Measurements from ENCODE around the gene MAN1B1.

MAN1B1 gene

GRCh38 chr9:137069508-137070091 is 17.2 kb upstream of the MAN1B1 start:
- no peak for DNase-seq

GRCh38 chr9:137070201-137070905 is 16.4 kb upstream of the MAN1B1 start, which contains the start of gene SAPCD2:
SAPCD2 (minus strand) TSS chr9:137070557; CDS start chr9:137070460, 97 bp downstream.
- DNase-seq = no peak

GRCh38 chr9:137070906-137071275 is 15.9 kb upstream of the MAN1B1 start:
- DNase-seq = no peak

GRCh38 chr9:137071282-137071681 is 15.5 kb upstream of the MAN1B1 start:
- DNase-seq = no peak

- DNase-seq = no peak
Observed at GRCh38 chr9:137073992-137074399, 12.8 kb upstream of the MAN1B1 start.

- no peak for DNase-seq
Observed at GRCh38 chr9:137074657-137075274, 12.0 kb upstream of the MAN1B1 start.

GRCh38 chr9:137075275-137075775 is 11.5 kb upstream of the MAN1B1 start:
- no peak for DNase-seq

- DNase-seq = no peak
Observed at GRCh38 chr9:137076636-137077009, 10.2 kb upstream of the MAN1B1 start.

- DNase-seq = no peak
Observed at GRCh38 chr9:137077010-137077747, 9.6 kb upstream of the MAN1B1 start, which contains the start of gene UAP1L1. UAP1L1 (plus strand) TSS chr9:137077517; CDS start chr9:137077533, 16 bp downstream.

GRCh38 chr9:137077758-137078693 is 8.8 kb upstream of the MAN1B1 start:
- DNase-seq = no peak

- no peak for DNase-seq
Observed at GRCh38 chr9:137078701-137079400, 7.9 kb upstream of the MAN1B1 start.

- DNase-seq = no peak
Observed at GRCh38 chr9:137079401-137079787, 7.4 kb upstream of the MAN1B1 start.

- no peak for DNase-seq
Observed at GRCh38 chr9:137080260-137081122, 6.3 kb upstream of the MAN1B1 start.

GRCh38 chr9:137082222-137082924 is 4.4 kb upstream of the MAN1B1 start:
- DNase-seq = no peak

GRCh38 chr9:137082925-137083290 is 3.9 kb upstream of the MAN1B1 start:
- no peak for DNase-seq

- DNase-seq = peak; percentile 86
Observed at GRCh38 chr9:137083394-137084004, 3.3 kb upstream of the MAN1B1 start.

GRCh38 chr9:137084526-137084925 is 2.3 kb upstream of the MAN1B1 start:
- DNase-seq = no peak

GRCh38 chr9:137085920-137086530 is 760 bp upstream of the MAN1B1 start:
- no peak for DNase-seq

- no peak for DNase-seq
Observed at GRCh38 chr9:137087409-137087925, 682 bp downstream of the MAN1B1 start.

All from GOT3 (cell line).